HCEC 1CT (cell line): Measurements from ENCODE around the gene SLC15A1.
"Not testable (repeated sequence)": the region's sequence is repeated elsewhere in the genome, so short reads cannot be mapped to it uniquely, and the experiment has no call there.

Experiments used
- DNase-seq: peaks from one replicate; pipeline ENCODE4 v3.0.0-alpha.2; 2017

The SLC15A1 gene

DNA sequence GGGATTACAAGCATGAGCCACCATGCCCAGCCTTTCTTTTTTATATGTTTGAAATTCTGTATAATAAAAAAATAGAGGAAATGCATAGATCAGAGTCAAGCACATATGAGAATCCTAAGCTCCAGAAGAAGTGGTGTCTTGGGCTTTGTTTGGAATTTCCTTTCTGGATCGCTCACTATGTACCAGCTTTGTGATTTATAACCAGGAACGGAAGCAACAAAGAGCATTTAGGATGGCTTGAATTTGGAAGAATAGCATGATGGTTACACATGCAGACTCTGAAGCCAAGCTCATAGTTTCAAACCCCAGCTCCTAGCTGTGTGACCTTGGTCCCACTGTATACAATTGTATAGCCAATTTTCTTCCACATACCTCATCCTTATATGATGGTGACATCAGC lies 28.0 kb upstream of the SLC15A1 start:
- DNase-seq, result no peak

DNA sequence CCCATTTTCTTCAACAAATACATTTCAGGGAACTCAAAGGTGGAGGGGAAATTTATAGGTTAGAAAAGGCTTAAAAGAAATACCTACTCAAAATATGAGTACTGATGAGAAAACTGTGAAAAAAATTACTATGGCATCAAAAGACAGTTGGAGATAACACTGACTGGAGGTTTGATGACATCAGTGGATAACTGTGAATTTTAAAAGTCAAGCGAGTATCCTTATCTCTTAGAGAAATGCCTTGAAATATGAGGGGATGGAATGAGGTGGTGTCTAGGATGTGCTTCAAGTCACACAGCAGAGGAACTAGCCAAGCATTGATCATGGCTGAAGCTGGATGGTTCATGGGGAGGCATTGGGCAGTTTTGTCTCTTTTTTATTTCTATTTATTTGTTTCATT lies 27.2 kb upstream of the SLC15A1 start:
- DNase-seq, result no peak

DNA sequence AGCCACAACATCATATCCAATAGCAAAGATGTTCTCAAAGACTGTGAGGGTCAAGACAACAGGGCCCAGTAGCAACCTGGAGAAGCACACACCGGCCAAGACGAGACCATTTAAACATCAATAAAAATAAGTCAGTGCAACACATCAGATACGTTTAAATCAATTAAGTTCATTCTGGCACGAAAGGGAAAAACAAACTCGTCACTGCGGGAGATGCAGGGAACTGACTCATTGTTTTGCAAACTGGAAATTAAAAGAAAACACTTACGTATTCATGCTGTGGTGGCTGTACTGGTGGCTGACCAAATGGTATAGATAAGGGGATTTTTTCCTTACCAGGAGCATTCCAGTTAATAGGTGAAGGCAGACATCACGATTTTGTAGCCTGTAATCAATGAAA lies 26.3 kb upstream of the SLC15A1 start:
- DNase-seq, result no peak

DNA sequence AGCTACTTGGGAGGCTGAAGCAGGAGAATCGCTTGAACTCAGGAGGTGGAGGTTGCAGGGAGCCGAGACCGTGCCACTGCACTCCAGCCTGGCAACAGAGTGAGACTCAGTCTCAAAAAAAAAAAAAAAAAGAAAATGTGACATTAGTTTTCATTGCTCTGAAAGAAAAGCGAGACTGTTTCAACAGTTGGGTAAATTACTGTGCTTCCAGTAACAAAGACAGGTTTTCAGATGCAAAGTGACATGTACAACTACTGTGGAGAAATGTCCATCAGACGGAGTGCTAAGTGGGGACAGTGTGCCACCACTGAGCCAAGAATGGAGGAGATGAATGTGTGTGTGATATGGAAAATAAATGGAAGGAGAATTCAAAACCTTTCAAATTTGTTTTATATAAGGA lies 24.2 kb upstream of the SLC15A1 start:
- DNase-seq, result no peak

DNA sequence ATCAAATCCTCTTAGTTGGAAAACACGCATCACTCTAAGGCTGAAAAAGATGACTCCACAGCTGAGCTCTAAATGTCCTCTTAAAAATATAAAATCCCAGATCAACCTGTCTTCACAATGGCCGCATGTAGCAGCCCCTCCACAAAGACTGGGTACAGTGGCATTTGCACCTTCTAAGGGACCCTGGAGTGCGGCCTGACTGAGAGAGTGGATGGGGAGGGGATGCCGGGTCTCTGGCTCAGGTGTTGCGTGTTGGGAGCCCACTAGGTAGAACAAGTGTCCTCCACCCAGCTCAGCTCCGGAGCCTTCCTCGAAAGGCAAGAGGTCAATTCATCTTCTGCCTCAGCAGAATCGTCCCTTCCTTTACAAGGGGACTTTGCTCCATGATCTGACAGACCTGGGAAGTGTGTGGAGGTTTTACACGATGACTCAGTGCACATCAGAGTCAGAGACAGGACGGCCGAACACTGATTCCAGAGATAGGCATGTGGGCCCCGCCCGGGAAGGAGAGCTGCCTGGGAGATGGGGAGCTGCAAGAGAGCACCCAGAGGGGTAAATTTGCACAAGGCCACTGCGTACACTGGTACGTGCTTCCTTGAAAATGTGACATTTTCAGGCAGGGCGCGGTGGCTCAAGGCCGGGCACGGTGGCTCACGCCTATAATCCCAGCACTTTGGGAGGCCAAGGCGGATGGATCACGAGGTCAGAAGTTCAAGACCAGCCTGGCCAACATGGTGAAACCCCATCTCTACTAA lies 23.5 kb upstream of the SLC15A1 start:
- peak; percentile 67 for DNase-seq

DNA sequence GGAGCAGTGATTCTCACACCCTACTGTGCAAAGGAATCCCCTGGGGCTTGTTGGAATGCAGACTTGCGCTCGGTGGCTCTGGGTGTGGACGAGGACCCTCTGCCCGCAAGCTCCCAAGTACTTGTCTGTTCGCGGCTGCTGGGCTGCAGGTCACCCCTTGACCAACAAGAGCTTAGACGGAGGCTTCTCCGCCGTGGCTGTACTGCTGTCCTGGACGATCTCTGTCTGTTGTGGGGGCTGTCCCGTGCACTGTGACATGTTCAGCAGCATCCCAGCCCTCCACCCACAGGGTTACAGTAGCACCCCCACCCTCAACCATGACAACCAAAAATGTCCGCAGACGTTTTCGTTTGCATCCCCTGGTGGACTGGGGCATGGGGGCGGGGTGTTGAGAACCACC lies 22.9 kb upstream of the SLC15A1 start:
- DNase-seq, result no peak

DNA sequence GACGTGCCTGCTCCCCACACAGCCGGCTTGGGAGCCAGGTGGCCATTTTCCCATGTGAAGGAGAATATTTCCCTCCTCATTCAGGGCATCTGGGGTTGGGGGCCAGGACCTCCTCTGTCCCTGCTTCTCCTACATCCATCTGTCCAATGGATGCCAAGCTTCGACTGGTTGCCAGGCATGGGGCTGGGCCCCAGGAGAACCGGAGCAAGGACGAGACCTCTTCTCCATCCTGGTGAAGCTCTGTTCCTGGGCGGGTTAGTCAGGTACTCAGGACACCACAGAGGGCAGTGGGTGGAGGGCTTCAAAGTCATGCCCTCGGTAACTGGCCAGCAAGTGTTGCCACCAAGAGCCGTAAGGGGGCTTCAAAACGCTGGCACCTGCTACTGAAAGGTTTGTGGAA lies 22.3 kb upstream of the SLC15A1 start:
- DNase-seq, result no peak

DNA sequence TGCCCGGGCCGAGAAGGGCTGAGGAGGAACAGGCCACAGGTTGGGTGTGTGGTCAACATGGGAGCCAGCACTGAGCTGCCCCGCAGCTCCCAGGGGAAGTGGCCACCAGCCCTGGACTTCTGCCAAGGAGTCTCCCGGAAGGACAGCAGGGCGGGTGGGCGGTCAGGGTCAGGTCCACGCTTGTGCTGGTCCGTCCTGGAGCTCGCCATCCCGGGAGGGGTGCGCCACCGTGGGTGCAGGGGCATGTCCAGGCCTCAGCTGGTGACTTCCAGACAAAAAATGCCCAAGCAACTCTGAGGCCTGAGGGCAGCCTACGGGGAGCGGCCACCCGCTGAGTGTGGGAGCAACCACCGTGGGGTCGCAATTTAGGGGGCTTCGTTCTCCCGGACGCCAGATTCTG lies 21.4 kb upstream of the SLC15A1 start:
- DNase-seq, result no peak

DNA sequence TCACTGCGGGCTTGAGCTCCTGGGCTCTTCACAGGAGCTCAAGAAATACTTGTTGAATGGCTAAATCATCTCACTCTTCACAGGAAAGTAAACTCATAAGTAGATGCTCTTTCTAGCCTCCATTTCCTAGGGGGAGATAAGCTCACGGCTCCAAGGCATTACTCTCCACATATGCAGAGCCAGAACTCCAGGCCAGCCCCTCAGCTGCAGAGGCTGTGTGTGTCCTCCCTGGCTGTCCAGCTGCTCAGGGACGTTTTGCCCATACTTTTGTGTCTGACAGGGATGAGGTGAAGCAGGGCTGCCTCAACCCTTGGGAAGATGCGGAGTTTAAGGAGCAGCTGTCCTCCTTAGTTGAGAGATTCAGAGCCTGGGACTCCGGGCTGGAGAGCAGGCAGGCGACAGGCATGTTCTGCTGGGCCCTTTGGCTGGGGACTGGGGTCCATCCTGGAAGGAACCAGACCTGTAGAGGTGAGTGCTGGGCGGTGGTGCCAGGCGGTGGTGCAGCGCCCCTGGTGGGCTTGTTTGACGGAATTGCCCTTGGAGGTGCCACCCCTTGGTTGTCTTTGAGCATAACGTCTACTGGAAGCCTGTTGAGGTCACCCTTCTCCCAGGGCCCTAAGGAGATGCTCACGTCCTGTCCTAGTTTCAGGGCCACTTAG lies 20.5 kb upstream of the SLC15A1 start:
- DNase-seq, result no peak

DNA sequence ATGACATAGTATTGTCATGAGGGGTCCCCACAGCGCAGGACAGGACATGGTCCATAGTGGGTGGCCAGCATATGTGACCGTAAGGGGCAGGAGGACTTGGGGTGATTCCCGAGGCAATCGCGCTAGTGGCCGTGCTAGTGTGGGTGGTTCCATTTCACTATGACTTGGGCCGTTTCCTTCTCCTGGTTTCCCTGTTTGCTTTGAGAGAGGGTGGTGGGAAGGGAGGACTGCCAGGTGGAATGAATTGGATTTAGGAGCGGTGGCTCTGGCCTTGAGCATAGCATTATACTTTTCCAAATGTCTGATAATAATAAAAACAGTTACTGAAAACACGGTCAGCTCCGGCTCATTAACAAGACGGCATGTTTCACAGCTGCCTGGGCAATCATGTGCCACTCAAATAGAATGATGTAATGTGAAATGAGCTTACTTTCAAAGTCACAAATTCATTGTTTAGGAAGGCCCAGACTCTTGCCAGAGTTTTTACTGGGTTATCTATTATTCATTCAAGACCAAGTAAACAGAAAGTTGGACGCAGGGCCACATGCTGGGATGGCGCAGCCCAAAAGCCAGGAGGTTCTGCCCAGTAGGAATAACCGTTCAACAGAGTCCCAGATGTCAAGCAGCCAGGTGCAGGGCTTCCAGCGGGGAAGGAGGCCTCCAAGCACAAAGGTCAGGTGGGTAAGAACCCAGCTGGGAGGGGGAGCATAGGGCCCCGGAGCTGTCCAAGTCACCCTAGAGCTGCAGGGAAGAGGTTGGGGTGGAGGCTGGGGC lies 19.6 kb upstream of the SLC15A1 start:
- no peak for DNase-seq

DNA sequence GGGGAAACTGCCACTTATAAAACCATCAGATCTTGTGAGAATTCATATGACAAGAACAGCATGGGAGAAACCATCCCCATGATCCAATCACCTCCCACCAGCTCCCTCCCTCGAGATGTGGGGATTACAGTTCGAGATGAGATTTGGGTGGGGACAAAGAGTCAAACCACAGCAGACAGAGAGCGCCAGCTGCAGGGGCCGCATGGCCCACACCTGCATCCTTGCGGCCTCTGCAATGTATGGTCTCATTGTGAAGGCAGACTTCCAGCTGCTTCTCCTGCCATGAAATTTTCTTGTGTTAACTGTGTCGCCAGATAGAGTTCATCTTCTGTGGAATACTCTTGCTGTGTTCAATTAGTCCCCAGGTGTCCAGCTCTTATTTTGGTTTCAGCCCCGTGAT lies 17.3 kb upstream of the SLC15A1 start:
- no peak for DNase-seq

DNA sequence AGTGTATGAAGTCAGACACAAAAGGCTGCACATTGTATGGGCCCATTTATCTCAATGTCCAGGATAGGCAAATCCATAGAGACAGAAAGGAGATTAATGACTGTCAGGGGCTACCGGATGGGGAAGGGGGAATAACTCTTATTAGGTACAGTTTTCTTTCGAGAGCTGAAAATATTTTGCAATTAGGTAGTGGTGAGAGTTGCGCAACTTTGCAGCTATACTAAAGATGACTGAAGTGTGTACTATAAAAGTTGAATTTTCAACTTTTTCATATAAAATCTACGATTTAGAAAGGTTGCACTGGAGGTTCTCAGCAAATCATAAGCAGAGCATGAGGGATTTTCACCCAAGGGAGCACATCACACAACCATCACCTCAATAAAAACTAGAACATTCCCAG lies 16.1 kb upstream of the SLC15A1 start:
- no peak for DNase-seq

DNA sequence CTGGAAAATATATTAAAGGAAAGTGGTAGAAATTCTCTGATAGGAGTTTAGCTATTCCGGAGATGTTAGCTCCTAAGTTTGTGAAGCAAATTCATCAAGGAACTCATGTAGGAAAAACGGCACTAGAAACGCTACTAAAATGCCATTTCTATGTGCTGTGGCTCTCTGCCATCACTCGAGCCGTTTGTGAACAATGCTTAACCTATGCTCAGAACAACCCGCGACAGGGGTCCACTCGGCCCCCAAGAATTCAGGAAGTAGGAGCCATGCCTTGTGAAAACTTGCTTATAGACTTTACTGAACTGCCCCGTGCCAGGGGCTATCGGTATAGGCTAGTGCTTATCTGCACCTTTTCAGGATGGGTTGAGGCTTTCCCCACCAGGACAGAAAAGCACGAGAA lies 14.2 kb upstream of the SLC15A1 start:
- no peak for DNase-seq

DNA sequence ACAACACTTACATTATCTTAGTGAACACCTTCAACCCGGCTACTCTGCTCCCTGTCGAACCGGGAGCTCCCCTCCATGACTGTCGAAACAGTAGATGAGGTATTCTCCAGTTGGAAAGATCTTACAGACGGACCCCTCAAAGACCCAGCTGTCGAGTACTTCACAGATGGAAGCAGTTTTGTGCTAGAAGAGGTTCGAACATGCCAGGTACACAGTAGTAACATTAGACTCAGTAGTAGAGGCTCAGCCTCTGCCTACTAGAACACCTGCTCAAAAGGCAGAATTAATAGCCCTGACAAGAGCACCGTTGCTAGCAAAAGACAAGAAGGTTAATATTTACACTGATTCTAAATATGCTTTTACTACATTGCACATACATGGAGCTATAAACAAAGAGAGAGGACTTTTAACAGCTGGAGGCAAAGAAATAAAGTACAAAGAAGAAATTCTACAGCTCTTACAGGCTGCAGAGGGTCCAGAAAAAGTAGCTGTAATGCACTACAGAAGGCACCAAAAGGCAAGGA lies 13.6 kb upstream of the SLC15A1 start:
- no peak for DNase-seq

DNA sequence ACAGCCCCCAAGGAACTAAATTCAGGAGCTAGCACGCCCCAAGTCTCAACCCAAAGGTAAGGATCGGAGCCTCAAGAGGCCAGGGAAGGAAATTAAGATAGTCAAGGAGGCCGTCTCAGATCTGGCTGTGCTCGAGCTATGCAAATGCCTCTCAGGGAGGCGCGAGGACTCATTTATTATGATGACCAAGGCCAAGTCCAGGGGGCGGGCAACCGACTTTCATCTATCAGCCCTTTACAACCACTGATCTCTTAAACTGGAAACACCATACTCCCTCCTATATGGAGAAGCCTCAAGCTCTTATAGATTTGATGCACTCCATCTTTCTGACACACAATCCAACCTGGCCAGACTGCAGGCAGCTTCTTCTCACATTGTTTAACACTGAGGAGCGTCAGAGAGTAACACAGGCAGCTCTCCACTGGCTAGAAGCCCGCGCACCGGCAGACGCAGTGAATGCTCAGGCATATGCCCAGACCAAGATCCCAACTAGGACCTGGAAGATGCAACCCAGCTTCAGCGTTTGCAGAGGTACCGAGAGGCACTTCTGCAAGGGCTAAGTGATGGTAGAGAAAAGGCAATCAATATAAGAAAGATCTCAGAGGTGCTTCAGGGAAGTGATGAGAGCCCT lies 9.6 kb upstream of the SLC15A1 start:
- DNase-seq, result no peak

DNA sequence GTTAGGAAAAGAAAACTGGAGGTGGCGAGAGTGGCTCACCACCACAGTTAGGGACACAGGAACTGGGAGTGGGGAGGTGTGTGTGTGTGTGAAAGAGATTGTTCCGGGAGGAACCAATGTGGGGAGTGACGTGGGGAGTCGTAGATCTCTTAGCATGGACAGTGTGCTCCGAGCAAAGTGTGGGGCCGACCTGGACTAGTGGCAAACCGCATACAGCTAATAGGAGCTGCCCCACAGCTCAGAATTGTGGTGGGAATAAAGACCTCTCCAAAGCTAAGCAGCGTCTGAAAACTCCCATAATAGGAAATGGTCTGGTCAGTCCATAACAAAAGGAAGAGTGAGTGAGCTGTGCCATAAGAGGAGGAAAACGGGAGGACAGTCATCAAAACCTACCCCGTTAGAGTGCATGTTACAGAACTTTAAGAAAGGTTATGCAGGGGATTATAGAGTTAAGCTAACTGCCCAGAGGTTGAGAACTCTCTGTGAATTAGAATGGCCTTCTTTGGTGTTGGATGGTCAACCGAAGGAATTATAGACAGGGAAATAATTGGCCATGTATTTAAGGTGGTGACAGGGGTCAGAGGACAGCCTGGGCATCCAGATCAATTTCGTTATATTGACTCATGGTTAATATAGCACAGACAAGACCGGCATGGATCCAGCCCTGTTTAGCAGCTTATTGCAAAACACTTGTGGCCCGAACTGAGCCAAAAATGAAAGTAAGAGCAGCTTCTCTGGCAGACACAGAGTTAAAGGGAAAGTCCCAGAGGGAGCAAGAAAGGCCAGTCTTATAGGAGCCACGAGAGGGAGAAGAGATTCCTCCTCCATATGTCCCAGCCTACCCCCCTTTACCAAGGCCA lies 8.9 kb upstream of the SLC15A1 start:
- DNase-seq, result peak; percentile 61

DNA sequence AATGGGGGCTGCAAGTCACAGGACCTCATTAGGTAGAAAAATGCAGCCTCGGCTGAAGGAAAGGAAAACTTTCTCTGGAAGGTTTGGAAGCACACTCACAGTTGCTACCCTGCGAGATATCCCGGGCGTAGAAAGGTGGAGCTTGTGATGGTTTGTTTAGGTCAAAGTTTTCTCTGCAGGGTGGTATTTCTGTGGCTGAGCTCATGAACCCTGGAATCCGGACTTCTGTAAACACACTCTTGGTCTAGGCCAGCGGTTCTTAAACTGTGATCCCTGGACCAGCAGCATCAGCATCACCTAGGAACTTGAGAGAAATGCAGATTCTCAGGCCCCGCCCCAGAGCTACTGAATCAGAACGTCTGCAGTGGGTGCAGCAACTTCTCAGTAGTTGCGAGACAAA lies 3.3 kb upstream of the SLC15A1 start:
- no peak for DNase-seq

DNA sequence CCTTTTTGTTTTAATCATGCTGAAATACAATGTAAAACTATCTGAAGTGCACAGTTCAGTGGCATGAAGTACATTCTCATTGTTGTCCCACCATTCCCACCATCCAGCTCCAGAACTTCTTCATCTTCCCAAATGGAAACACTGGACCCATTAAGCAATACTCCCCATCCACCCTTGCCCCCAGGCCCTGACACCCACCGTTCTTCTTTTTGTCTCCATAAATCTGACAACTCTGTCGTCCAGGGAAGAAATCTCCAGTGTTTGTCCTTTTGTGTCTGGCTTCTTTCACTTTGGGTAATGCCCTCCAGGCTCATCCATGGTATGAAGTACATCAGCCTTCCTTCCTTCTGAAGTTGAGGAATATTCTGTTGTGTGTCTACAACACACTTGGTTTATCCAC lies 2.6 kb upstream of the SLC15A1 start:
- DNase-seq, result no peak

DNA sequence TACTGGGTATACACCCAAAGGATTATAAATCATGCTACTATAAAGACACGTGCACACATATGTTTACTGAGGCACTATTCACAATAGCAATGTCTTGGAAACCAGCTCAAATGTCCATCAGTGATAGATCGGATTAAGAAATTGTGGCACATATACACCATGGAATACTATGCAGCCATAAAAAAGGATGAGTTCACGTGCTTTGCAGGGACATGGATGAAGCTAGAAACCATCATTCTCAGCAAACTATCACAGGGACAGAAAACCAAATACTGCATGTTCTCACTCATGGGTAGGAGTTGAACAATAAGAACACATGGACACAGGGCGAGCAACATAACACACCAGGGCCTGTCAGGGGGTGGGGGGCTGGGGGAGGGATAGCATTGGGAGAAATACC lies 2.0 kb upstream of the SLC15A1 start:
- DNase-seq, result not testable (repeated sequence)

DNA sequence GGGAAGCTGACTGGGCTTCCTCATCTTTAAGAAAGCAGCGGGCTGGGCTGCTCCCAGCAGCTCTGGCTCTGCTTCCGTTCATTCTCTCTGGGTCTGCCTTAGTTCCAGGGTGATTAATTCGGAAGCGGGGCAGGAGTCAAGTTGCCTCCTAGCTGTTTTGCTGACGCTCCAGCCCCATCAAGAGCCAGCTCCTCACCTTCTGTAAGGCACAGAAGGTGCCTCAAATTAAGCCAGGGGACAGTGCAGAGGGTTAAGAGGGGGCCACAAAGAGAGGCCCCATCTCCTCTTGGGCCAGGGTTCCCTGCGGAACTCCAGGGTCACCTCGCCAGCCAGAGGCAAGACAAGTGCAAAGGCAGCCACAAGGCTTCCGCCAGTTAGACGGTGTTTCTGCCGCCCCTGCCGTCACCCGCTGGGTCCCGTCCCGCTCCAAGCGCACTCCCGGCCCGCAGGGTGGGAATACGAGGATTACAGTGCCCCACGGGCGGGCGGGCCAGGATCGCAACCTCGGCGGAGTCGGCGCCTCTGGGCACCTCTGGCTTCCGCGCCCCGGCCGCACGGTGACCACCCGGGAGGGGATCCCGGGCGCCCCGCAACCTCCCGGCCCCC lies 508 bp downstream of the SLC15A1 start:
- DNase-seq, result no peak

DNA sequence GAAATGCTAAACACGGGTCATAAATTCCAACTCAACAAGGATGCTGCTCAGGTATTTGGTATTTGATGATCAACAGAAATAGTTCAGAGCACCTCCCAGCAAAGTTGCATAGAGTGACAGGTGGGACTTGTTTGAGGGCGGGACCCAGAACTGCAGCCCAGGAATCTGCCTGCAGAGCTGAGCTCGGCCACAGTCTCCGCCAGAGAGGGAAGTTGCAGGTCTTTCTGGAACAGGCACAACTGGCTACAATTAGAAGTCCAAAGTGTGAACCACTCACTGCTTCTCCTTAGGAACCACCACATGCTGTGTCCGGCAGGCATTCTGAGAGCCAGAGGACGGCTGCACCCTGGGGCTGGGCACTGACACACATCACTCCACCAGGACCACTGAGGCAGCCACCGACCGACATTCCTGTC lies 1.1 kb downstream of the SLC15A1 start:
- no peak for DNase-seq

DNA sequence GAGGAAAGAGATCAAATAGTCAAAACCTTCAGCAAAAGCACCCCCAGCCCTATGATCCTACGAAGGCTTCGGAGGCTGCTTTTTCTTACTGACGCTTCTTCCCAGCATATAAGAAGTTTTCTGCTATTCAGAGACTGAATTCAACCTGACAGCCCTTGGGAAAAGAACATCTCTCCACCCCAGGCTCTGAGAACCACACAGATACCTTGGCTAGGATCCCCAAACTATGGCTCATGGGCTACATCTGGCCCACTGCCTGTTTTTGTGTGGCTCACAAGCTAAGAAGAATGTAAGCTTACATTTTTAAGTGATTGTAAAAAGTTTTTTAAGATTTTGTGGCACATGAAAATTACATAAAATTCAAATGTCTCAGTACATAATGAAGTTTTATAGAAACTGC lies 3.0 kb downstream of the SLC15A1 start:
- DNase-seq, result peak; percentile 52
